OCI-LY1 (cell line): ENCODE results near the gene IL10.

Experiments used
- H2AFZ ChIP-seq: fragments of 200-600 bp; sonication (generic), shearing (Covaris generic); 2 replicates; pipeline ENCODE4 v1.6.0; 2014; ENCODE audit warnings: antibody characterized with exemption, mild to moderate bottlenecking, low read length
- H3F3A ChIP-seq: fragments of 200-600 bp; sonication (generic), shearing (Covaris generic); 2 replicates; pipeline ENCODE4 v1.6.0; 2014; ENCODE audit warnings: mild to moderate bottlenecking, antibody characterized with exemption, low read length, moderate library complexity; ENCODE audit not compliant: insufficient read depth
- H3K27ac ChIP-seq: fragments of 200-600 bp; sonication (generic); 2 replicates; pipeline ENCODE4 v1.5.1; 2014; ENCODE audit warnings: low read length, mixed run types, mild to moderate bottlenecking, low read depth; ENCODE audit not compliant: poor library complexity, severe bottlenecking
- H3K27me3 ChIP-seq: fragments of 200-600 bp; sonication (generic); 2 replicates; pipeline ENCODE4 v1.6.0; 2014; ENCODE audit warnings: antibody characterized with exemption, mild to moderate bottlenecking, low read length, moderate library complexity; ENCODE audit not compliant: insufficient read depth
- H3K36me3 ChIP-seq: fragments of 200-600 bp; sonication (generic); 2 replicates; pipeline ENCODE4 v1.6.1; 2014; ENCODE audit warnings: mild to moderate bottlenecking, antibody characterized with exemption, low read length, moderate library complexity, mixed read lengths; ENCODE audit not compliant: insufficient read depth
- H3K4me1 ChIP-seq: fragments of 200-600 bp; sonication (generic); 2 replicates; pipeline ENCODE4 v1.5.1; 2014; ENCODE audit warnings: mild to moderate bottlenecking, low read length, moderate library complexity; ENCODE audit not compliant: insufficient read depth, severe bottlenecking
- H3K4me2 ChIP-seq: fragments of 200-600 bp; sonication (generic), shearing (Covaris generic); 2 replicates; pipeline ENCODE4 v1.6.1; 2014; ENCODE audit warnings: low read length
- H3K4me3 ChIP-seq: fragments of 200-600 bp; sonication (generic); 2 replicates; pipeline ENCODE4 v1.5.1; 2014; ENCODE audit warnings: low read length, low read depth, mild to moderate bottlenecking, mixed read lengths; ENCODE audit not compliant: poor library complexity, severe bottlenecking
- H3K79me2 ChIP-seq: fragments of 200-600 bp; shearing (Covaris generic); 2 replicates; pipeline ENCODE4 v1.6.1; 2016; ENCODE audit warnings: mixed run types, low read length, mixed read lengths; ENCODE audit not compliant: insufficient read depth
- H3K9ac ChIP-seq: fragments of 200-600 bp; sonication (generic), shearing (Covaris generic); 2 replicates; pipeline ENCODE4 v1.6.1; 2014; ENCODE audit warnings: mild to moderate bottlenecking, low read length, mixed read lengths
- H3K9me2 ChIP-seq: fragments of 200-600 bp; sonication (generic), shearing (Covaris generic); 2 replicates; pipeline ENCODE4 v1.6.1; 2014; ENCODE audit warnings: low read depth, mild to moderate bottlenecking, low read length, mixed read lengths
- H3K9me3 ChIP-seq: fragments of 200-600 bp; shearing (Covaris generic); 2 replicates; pipeline ENCODE4 v1.6.1; 2014; ENCODE audit warnings: low read length, mixed read lengths
- H4K20me1 ChIP-seq: fragments of 200-600 bp; sonication (generic), shearing (Covaris generic); 2 replicates; pipeline ENCODE4 v1.6.0; 2016; ENCODE audit warnings: mild to moderate bottlenecking, low read length; ENCODE audit not compliant: insufficient read depth
- CTCF ChIP-seq: fragments of 200-600 bp; sonication (generic), shearing (Covaris generic); IDR thresholded peaks from 2 replicates; pipeline ENCODE4 v1.5.1; 2017; ENCODE audit warnings: mild to moderate bottlenecking, antibody characterized with exemption, low read length, moderate library complexity, mixed read lengths
- EZH2 ChIP-seq: fragments of 200-600 bp; sonication (generic), shearing (Covaris generic); IDR thresholded peaks from 2 replicates; pipeline ENCODE4 v1.8.0; 2017; ENCODE audit warnings: borderline replicate concordance, mixed run types, mild to moderate bottlenecking, antibody characterized with exemption, low read length, moderate library complexity, mixed read lengths

IL10 gene

GRCh38 chr1:206803221-206803730 lies 31.0 kb upstream of the IL10 start:
- Histone ChIP-seq H3K27me3 (no peaks in the 10 kb centered on the region), H3K4me1 (peaks cover 8% of the 10 kb centered on the region), H3K9ac (no peak overlapping the region), H2AFZ (no peak overlapping the region), H3F3A (no peaks in the 10 kb centered on the region), H3K4me2 (no peak overlapping the region; the same call in 1 of the 2 replicates), H4K20me1 (no peaks in the 10 kb centered on the region), H3K36me3 (no peaks in the 10 kb centered on the region), H3K4me3 (no peak overlapping the region), H3K79me2 (no peaks in the 10 kb centered on the region), H3K27ac (no peak overlapping the region), H3K9me3 (no peaks in the 10 kb centered on the region), H3K9me2 (no peaks in the 10 kb centered on the region)
- no peak for TF ChIP-seq CTCF
- TF ChIP-seq EZH2 = no peak

GRCh38 chr1:206802401-206802800 lies 30.1 kb upstream of the IL10 start:
- Histone ChIP-seq H3K27me3 (no peaks in the 10 kb centered on the region), H3K79me2 (no peaks in the 10 kb centered on the region), H3K27ac (no peak overlapping the region)

GRCh38 chr1:206801467-206801866 lies 29.2 kb upstream of the IL10 start:
- H3K36me3 ChIP-seq = no peaks in the 10 kb centered on the region
- H3K9me2 ChIP-seq = no peaks in the 10 kb centered on the region
- no peaks in the 10 kb centered on the region for H3K9me3 ChIP-seq
- H2AFZ ChIP-seq = no peak overlapping the region
- TF ChIP-seq CTCF (peak; percentile 37), EZH2 (no peak)
- H3K4me2 ChIP-seq = no peak overlapping the region
- no peaks in the 10 kb centered on the region for H3K27me3 ChIP-seq
- no peak overlapping the region for H3K9ac ChIP-seq
- H3K79me2 ChIP-seq = no peaks in the 10 kb centered on the region
- no peaks in the 10 kb centered on the region for H4K20me1 ChIP-seq
- H3K4me3 ChIP-seq = no peak overlapping the region
- H3F3A ChIP-seq = no peaks in the 10 kb centered on the region
- no peak overlapping the region for H3K27ac ChIP-seq
- peaks cover 8% of the 10 kb centered on the region for H3K4me1 ChIP-seq

More at GRCh38 chr1:206802401-206802800, 30.1 kb upstream of the IL10 start:
- no peaks in the 10 kb centered on the region for H4K20me1 ChIP-seq
- no peak overlapping the region for H3K9ac ChIP-seq
- no peak overlapping the region for H2AFZ ChIP-seq
- H3K9me3 ChIP-seq = no peaks in the 10 kb centered on the region
- H3K4me2 ChIP-seq = no peak overlapping the region
- H3K36me3 ChIP-seq = no peaks in the 10 kb centered on the region
- H3F3A ChIP-seq = no peaks in the 10 kb centered on the region
- TF ChIP-seq CTCF (no peak), EZH2 (no peak)
- H3K9me2 ChIP-seq = no peaks in the 10 kb centered on the region
- H3K4me3 ChIP-seq = no peak overlapping the region
- peaks cover 8% of the 10 kb centered on the region for H3K4me1 ChIP-seq
